Measurements from ENCODE around the gene ZNF438. TPM values are rescaled to one million over a fixed set of nuclear protein-coding genes. Genes with fewer than 3 reads are reported as not detected.
"Not testable (repeated sequence)": the region's sequence is repeated elsewhere in the genome, so short reads cannot be mapped to it uniquely, and the experiment has no call there.

Gene ZNF438
- total RNA-seq, 2 experiments from 2014 or later = 3.1 to 3.7 TPM

DNA sequence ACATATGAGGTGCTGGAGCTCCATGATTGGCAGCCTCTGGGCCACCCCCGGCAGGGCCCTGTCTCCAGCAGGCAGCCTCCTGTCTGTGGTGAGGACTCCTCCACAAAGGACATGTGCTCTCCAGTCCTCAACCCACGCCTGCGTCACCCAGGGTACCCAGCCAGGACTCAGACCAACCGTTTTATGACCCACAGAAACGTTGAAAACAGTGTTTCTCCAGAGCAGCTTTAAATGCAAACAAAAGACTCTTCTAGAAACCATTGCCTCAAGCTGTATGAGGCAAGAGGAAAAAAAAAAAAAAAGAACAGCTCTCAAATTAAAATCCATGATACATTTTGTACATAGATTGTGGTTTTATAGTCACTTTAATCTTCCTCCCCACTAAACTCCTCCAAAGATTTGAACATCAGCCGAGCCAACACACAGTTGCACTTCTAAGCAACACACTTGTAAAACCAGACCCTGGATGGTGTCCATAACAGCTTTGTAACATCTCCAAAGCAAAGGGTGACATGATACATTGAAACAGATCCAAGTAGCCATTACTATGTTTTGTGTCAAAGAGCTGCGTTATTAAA, 227.1 kb downstream of the ZNF438 start:
- DNase-seq (no peak), ATAC-seq (no peak)
- Mint-ChIP-seq H3K27ac (no peak overlapping the region), H3K4me1 (peaks cover 11% of the 10 kb centered on the region), H3K27me3 (no peaks in the 10 kb centered on the region), H3K9me3 (ENCODE audit: low read depth) (no peaks in the 10 kb centered on the region), H3K4me3 (no peak overlapping the region), H3K36me3 (ENCODE audit: low read depth) (no peaks in the 10 kb centered on the region)
- ChIA-PET CTCF (interaction anchor here (0.5 kb wide), 1 partner anchor 195 kb away, joined by 3 read pairs; no protein-coding TSS in a partner anchor), POLR2A (interaction anchor here (0.6 kb wide), 1 partner anchor 36 kb away, joined by 3 read pairs; no protein-coding TSS in a partner anchor)
- intact Hi-C loops (cut with DNase I, micrococcal nuclease) = no loop called here

- CTCF ChIA-PET = interaction anchor here (0.5 kb wide), 1 partner anchor 195 kb away, joined by 3 read pairs; no protein-coding TSS in a partner anchor
- no peak for ATAC-seq
- POLR2A ChIA-PET = interaction anchor here (0.6 kb wide), 1 partner anchor 19 kb away, joined by 4 read pairs; no protein-coding TSS in a partner anchor
- Mint-ChIP-seq H3K27me3 (no peaks in the 10 kb centered on the region), H3K36me3 (ENCODE audit: low read depth) (no peaks in the 10 kb centered on the region), H3K9me3 (ENCODE audit: low read depth) (no peaks in the 10 kb centered on the region), H3K27ac (no peak overlapping the region), H3K4me3 (no peak overlapping the region), H3K4me1 (peaks cover 11% of the 10 kb centered on the region)
- intact Hi-C loops (cut with DNase I, micrococcal nuclease) = no loop called here
- DNase-seq = no peak
Observed at GRCh38 chr10:30803892-30804322, 227.8 kb downstream of the ZNF438 start.

GRCh38 chr10:30803058-30803457, 228.6 kb downstream of the ZNF438 start:
- no peaks in the 10 kb centered on the region for H3K36me3 Mint-ChIP-seq (ENCODE audit: low read depth)
- ATAC-seq = no peak
- H3K27ac Mint-ChIP-seq = no peak overlapping the region
- POLR2A ChIA-PET = no interaction called here
- CTCF ChIA-PET = no interaction called here
- no peaks in the 10 kb centered on the region for H3K9me3 Mint-ChIP-seq (ENCODE audit: low read depth)
- intact Hi-C loops (cut with DNase I, micrococcal nuclease) = no loop called here
- H3K4me1 Mint-ChIP-seq = peaks cover 11% of the 10 kb centered on the region
- H3K27me3 Mint-ChIP-seq = no peaks in the 10 kb centered on the region
- no peak overlapping the region for H3K4me3 Mint-ChIP-seq
- DNase-seq = no peak

DNA sequence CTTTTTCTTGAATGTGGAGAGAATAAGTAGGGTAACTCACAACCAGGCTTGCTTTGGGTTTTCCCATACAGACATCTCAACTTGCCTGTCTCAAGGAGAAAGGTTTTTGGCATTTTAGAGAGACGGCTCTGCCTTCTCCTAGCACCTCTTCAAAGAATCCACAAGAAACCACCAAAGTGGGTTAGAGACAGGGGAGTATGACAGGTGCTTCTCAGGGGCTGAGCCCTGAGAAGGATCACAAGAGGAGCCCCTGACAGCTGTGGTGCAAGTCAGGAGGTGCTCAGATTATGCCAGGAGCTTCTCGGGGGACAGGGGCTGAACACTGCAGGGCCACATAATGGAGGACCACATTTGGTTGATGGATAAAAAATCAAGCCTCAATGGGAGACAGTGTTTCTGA, 231.3 kb downstream of the ZNF438 start:
- CTCF ChIA-PET = no interaction called here

GRCh38 chr10:30798646-30799185, 232.9 kb downstream of the ZNF438 start:
- H3K4me1 Mint-ChIP-seq = peaks cover 1% of the 10 kb centered on the region
- ChIA-PET CTCF (no interaction called here), POLR2A (no interaction called here)
- no peaks in the 10 kb centered on the region for H3K9me3 Mint-ChIP-seq (ENCODE audit: low read depth)
- H3K36me3 Mint-ChIP-seq (ENCODE audit: low read depth) = no peaks in the 10 kb centered on the region
- ATAC-seq (no peak), DNase-seq (no peak)
- no peak overlapping the region for H3K4me3 Mint-ChIP-seq
- H3K27ac Mint-ChIP-seq = no peak overlapping the region
- no peaks in the 10 kb centered on the region for H3K27me3 Mint-ChIP-seq
- intact Hi-C loops (cut with DNase I, micrococcal nuclease) = no loop called here

More for the DNA sequence above, 231.3 kb downstream of the ZNF438 start:
- POLR2A ChIA-PET = no interaction called here
- no peaks in the 10 kb centered on the region for H3K27me3 Mint-ChIP-seq
- peaks cover 11% of the 10 kb centered on the region for H3K4me1 Mint-ChIP-seq
- no peak overlapping the region for H3K27ac Mint-ChIP-seq
- no peaks in the 10 kb centered on the region for H3K9me3 Mint-ChIP-seq (ENCODE audit: low read depth)
- intact Hi-C loops (cut with DNase I, micrococcal nuclease) = no loop called here
- no peak for DNase-seq
- ATAC-seq = no peak
- H3K36me3 Mint-ChIP-seq (ENCODE audit: low read depth) = no peaks in the 10 kb centered on the region
- H3K4me3 Mint-ChIP-seq = no peak overlapping the region

GRCh38 chr10:30795024-30795423, 236.6 kb downstream of the ZNF438 start:
- H3K9me3 Mint-ChIP-seq (ENCODE audit: low read depth); H3K27ac Mint-ChIP-seq; H3K36me3 Mint-ChIP-seq (ENCODE audit: low read depth); H3K4me3 Mint-ChIP-seq; ATAC-seq; intact Hi-C loops (cut with DNase I, micrococcal nuclease); DNase-seq; CTCF ChIA-PET; POLR2A ChIA-PET; H3K27me3 Mint-ChIP-seq: not testable (repeated sequence)
- H3K4me1 Mint-ChIP-seq = peaks cover 23% of the 10 kb centered on the region

Data from activated CD4-positive, alpha-beta T cell treated with anti-CD3 and anti-CD28 coated beads for 36 hours (primary cell).